GM12874 (cell line): ENCODE measurements around the gene RAD51B.

Source experiments
- CTCF ChIP-seq: IDR thresholded peaks from 2 replicates; pipeline ENCODE4 v1.5.1; 2011; ENCODE audit warnings: low read depth, mild to moderate bottlenecking, control low read depth, low read length, moderate library complexity; ENCODE audit not compliant: insufficient read depth

The RAD51B gene

GRCh38 chr14:68666899-68667298 lies 847.3 kb downstream of the RAD51B start:
- no peak for TF ChIP-seq CTCF

GRCh38 chr14:68667313-68667791 lies 847.8 kb downstream of the RAD51B start:
- TF ChIP-seq CTCF, result no peak

GRCh38 chr14:68668028-68668427 lies 848.4 kb downstream of the RAD51B start:
- no peak for TF ChIP-seq CTCF

GRCh38 chr14:68668531-68668930 lies 849.0 kb downstream of the RAD51B start:
- TF ChIP-seq CTCF, result no peak

- no peak for TF ChIP-seq CTCF
Measured at GRCh38 chr14:68669111-68669511, 849.5 kb downstream of the RAD51B start.

- no peak for TF ChIP-seq CTCF
Measured at GRCh38 chr14:68669603-68670358, 850.2 kb downstream of the RAD51B start.

- no peak for TF ChIP-seq CTCF
Measured at GRCh38 chr14:68670359-68670715, 850.8 kb downstream of the RAD51B start.

- TF ChIP-seq CTCF, result no peak
Measured at GRCh38 chr14:68671909-68672308, 852.3 kb downstream of the RAD51B start.
